LNCAP (cell line): Measurements from ENCODE around the gene GLI3.

ENCODE experiments used
- TF ChIP-seq, protein P1 (sequence below): fragments of 450-650 bp; IDR thresholded peaks from 2 replicates; pipeline ENCODE4 v1.5.1; 2017; ENCODE audit warnings: mild to moderate bottlenecking

The GLI3 gene

DNA sequence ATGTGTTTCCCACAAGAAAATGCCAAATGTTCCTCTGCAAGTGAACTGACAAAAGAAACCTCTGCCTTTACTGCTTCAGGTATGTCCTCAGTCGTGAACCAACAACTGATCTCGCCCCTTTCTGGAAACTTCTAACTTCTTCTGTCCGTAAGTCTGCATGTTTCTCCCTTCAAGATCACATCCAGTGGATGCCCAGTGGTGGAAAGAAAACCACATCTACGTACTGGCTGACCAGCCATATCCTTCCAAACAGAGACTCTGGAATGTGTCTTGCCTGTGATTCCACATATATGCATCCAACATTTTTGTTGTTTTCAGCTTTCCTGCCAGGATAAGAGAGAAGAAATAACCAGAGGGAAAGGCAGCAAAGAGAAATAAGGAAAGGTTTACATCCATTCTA lies 152.7 kb downstream of the GLI3 start:
- TF ChIP-seq, protein P1, sequence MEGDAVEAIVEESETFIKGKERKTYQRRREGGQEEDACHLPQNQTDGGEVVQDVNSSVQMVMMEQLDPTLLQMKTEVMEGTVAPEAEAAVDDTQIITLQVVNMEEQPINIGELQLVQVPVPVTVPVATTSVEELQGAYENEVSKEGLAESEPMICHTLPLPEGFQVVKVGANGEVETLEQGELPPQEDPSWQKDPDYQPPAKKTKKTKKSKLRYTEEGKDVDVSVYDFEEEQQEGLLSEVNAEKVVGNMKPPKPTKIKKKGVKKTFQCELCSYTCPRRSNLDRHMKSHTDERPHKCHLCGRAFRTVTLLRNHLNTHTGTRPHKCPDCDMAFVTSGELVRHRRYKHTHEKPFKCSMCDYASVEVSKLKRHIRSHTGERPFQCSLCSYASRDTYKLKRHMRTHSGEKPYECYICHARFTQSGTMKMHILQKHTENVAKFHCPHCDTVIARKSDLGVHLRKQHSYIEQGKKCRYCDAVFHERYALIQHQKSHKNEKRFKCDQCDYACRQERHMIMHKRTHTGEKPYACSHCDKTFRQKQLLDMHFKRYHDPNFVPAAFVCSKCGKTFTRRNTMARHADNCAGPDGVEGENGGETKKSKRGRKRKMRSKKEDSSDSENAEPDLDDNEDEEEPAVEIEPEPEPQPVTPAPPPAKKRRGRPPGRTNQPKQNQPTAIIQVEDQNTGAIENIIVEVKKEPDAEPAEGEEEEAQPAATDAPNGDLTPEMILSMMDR, result no peak

DNA sequence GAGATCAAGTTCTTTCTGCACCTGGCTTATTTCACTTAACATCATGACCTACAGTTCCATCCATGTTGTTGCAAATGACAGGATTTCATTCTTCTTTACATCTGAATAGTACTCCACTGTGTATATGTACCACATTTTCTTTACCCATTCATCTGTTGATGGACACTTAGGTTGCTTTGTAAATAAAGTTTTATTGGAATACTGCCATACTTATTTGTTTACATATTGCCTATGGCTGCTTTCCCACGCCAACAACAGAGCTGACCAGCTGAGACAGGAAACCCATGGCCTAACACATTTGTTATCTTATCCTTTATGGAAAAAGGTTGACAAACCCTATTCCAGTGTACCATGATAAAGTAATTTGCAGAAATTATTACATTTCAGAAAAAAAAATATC lies 153.7 kb downstream of the GLI3 start:
- TF ChIP-seq, protein P1, result no peak

DNA sequence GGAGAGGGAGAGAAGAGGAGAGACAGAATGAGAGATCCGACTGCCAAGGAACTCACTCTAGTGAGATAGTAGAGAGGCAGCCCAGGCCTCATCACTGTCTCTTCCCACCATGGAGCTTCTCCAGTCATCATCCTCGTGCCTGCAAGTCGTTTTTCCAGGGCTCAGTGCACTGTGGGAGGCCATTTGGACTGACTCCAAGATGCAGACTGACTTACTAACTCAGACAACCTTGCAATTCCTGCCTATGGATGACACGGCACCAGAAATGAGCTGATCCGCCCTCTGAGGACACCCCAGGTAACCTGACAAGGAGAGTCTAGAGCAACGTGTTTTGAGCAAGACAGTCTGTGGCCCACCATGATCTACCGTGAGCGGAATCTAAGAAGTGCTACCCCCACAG lies 154.9 kb downstream of the GLI3 start:
- TF ChIP-seq, protein P1, result no peak

DNA sequence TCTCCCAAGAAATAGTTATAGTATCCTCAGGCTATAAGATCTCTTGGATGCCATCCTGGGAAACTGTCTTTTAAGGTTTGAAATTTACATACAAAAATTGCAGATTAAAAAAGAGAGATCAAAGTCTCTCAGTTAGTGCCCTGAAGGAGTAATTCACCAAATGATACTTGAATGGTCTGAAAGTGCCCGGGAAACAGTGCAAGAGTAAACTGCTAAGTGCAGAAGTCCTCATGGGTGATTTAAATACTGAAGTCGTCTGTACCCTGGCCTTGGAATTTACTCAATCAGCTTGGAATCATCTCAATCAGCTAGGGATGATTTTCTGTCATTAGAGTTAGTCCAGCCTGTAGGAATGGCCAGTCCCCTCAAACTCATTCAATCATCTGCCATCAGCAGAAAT lies 155.3 kb downstream of the GLI3 start:
- TF ChIP-seq, protein P1, result no peak

DNA sequence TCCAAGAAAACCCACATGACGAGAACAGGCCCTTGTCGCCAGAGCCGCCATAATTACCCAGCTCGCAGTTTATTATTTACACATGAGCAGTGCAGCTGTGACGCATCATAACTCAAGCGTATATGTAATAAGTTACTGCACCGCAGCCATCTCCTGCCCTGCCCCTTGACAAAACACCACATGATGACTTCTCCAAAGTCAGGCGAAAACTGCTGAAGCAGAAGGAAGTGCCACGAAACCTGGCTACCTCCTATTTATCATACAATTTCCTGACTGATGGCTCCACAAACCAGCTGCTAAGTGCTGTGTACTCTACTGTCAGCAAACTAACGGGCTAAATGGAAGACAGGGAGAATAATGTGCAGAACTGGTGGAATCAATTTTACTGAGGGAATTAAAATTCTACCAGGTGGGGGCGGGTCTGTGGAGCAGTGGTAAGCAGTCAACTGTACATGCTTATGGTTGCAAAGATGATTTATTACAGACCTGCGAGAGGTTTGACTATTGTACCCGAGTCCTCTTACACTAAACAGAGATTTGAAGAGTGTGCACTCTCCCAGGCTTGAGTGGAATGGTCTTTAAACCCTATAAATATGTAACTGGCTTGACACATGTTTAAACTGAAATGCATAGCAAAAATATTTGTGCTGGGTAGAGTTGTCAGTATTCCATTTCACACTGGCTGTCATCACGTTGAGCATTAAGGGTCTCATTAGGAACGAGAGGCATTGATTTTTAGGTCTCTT lies 156.0 kb downstream of the GLI3 start:
- TF ChIP-seq, protein P1, result no peak

DNA sequence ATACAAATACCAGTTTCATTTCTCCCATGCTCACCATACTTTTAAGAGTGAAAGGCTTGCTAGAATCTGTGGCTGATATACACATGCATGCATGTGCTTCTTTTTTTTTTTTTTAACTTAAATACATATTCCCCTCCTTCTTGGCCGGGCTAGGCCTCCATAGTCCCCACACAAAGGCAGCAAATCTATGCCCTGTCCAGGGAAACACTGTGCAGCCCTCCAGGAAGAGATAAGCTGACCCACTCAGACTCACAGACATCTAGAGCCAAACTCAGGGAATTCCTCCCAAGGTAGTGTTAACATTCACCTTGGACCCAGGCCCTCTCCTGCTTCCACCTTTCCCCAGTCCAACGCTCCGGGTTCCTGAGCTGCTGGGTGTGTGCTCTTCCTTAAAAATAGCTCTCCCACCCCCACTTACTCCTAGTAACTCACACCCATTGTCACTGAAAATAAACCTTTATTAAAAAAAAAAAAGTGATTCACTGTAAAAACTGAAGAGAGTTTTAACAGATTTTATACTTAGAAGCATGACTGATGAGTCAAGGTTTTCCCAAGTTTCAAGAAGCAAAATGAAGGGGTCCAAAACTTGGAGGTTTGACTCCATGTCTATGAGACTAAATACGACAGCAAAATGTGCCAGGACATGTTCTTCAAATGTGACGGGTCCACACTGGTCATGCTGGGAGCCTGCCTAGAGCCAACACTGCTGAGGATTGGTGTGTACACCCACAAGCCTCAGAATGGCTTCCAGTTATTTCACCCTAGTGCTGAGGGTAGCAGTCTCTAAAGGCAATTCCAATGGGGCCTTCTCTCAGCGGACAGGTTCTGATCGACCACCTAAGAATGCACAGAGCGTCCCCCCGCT lies 159.5 kb downstream of the GLI3 start:
- TF ChIP-seq, protein P1, result no peak

DNA sequence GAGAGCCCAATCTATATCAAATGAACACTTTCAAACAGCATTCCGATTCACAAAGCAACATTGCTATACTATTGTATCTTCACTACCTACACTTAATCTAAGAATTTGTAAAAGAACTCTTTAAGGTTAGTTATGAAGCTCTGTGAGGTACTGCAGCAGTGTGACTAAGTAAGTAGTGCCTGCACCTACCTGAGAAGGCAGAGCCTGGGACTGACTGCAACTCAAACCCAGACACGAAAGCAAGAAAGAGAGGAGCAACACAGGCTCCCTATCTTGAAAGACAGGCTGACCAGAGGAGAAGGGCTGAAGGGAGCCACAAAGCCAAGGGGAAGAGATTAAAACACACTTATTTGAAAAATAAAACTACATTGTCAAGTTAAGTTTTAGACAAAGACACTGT lies 160.1 kb downstream of the GLI3 start:
- TF ChIP-seq, protein P1, result no peak
